Retinal pigment epithelial cell (primary cell): Measurements from ENCODE around the gene C10orf71.
A peak's percentile ranks its signal among the peaks of the same experiment; 100 is the strongest.

ENCODE experiments used
- DNase-seq: peaks from one replicate; pipeline ENCODE4 v3.0.0-alpha.2; 2010; ENCODE audit warnings: low read depth
- H3K4me3 ChIP-seq: 2 replicates; pipeline ENCODE4 v1.5.1; 2011; ENCODE audit warnings: mild to moderate bottlenecking, low read length, control low read depth, moderate library complexity
- CTCF ChIP-seq: conservative IDR thresholded peaks from 2 replicates; pipeline ENCODE4 v1.5.1; 2011; ENCODE audit warnings: low read depth, low read length, control low read depth, inconsistent platforms

C10orf71 gene

DNA sequence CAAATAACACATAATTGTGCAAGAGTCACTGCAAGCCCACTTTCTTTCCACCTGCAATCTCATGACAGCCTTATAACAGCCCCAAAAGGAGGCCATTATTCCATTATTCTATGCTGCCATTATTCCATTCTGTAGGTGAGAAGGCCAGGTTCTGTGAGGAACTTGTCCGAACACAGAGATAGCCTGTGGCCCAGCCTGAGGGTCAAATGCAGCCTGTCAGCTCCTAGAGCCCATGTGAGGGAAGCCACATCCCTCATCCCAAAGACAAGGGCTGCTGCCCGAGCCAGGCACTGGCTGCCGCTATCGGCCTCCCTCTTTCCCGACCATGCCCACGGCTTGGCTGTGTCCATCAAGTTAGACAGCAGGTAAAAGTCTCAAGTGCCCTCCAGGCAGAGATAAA, 24.1 kb upstream of the C10orf71 start:
- H3K4me3 ChIP-seq = no peak overlapping the region
- TF ChIP-seq CTCF = no peak
- DNase-seq = no peak

- no peak for DNase-seq
- no peak overlapping the region for H3K4me3 ChIP-seq
- TF ChIP-seq CTCF = no peak
These were observed 23.1 kb upstream of the C10orf71 start for GRCh38 chr10:49275896-49276295.

DNA sequence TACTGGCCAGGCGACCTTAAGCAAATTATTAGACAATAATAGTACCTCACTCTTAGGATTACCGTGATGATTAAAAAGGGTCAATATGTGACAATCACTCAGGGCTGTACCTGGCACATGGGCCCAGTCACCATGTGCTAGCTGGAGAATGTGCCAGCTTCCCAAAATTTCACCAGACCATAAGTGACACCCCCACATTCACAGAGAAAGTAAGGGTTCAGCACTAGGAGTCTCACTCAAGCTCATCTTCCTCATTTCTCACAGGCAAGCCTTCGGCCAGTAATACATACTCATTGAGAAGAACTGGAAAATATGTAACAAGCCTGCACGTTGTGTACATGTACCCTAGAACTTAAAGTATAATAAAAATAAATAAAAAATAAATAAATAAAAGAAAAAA, 22.4 kb upstream of the C10orf71 start:
- no peak overlapping the region for H3K4me3 ChIP-seq
- no peak for TF ChIP-seq CTCF
- no peak for DNase-seq

GRCh38 chr10:49277973-49278372, 21.0 kb upstream of the C10orf71 start:
- DNase-seq = no peak
- TF ChIP-seq CTCF = no peak
- no peak overlapping the region for H3K4me3 ChIP-seq

DNA sequence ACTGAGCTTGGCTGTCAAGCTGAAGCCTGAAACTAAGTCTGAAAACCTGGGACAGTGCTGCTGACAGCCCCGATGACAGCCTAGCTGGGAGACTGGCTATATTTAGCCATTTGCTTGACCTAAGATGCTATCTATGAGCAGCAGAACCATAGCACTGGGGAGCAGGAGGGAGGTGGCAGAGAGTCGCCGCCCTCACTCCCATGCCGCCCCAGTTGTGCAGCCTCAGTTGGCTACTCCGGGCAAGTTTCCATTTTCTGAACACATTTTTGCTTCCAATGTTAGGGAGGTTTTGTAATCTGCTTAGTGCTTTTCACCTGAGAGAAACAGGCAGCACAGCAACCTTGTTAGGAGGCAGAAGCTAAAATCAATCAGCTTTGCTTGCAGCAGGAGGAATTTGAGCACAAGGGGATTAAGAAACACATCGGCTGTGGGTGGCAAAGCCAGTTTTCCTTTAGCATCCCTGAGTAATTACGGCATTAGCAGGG, 20.4 kb upstream of the C10orf71 start:
- no peak for TF ChIP-seq CTCF
- DNase-seq = peak; percentile 46
- no peak overlapping the region for H3K4me3 ChIP-seq

GRCh38 chr10:49279015-49279880, 19.7 kb upstream of the C10orf71 start:
- no peak for DNase-seq
- no peak overlapping the region for H3K4me3 ChIP-seq
- TF ChIP-seq CTCF = no peak

DNA sequence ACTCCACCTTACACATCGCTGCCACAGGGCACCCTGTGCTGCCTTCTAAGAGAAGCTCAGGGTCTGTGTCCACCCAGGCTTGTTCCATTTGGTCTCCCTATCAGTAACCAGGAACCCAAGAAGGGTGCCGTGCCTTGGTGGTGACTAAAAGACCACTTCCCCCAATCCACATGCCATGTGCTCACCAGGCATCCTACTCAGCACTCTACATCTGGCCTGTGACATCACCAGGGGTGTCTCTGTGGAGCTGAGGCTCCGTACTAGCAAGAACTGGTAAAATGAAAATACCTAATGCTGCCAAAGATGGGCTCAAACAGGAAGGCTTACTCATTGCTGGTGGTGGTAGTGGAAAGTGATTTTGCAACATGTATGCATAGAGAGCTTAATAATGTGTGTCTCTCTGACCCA, 19.0 kb upstream of the C10orf71 start:
- no peak for TF ChIP-seq CTCF
- no peak overlapping the region for H3K4me3 ChIP-seq
- no peak for DNase-seq
